ENCODE measurements around the gene UGT3A1.

DNA sequence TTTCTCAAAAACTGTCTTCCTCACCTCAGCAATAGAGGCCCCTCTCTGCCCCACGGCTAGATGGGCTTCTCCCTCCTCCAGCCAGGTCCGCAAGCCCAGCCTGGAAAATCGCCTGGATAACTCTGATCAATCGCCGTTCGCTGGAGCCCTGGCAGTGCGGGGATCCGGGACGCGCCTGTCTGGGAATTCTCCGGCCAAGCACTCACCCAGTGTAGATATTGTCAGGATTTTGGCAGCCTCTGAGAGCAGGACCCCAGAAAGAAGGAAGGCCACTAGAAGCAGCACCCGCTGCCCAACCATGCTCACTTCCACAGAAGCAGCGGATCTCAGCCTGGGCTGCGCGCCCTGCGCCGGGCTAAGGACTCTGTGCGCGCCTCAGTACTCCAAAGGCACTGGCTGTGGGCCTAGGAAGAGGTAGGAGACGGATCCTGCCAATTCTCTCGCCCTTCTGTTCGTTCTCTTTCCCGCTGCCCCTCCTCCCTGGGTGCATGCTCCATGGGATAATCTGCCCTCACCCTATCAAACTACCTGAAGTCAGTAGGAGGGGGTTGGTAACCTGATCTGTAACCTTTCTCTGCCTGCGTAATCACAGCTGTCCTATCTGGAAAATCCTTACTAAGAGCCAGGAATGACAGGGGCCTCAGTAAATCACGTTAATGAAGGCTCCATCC is at the start of gene UGT3A1:
- no peak for TF ChIP-seq POLR2A (IDR thresholded peaks at IDR 0.05; ENCODE audit: low read length)
- no peak for TF ChIP-seq GATA1 (IDR thresholded peaks at IDR 0.05; ENCODE audit: low read depth, low read length)
